Measurements from ENCODE around the gene MAP3K9. TPM values are rescaled to one million over a fixed set of nuclear protein-coding genes. Genes with fewer than 3 reads are reported as not detected.

The MAP3K9 gene
- polyA plus RNA-seq, 1 donor from 2014 or later = 10.4 TPM

- H3K4me2 ChIP-seq (ENCODE audit: low read length) = no peak overlapping the region
- H4K20me1 ChIP-seq (ENCODE audit: insufficient read depth) = no peaks in the 10 kb centered on the region
- no peaks in the 10 kb centered on the region for H3K79me2 ChIP-seq (replicated peaks; ENCODE audit: insufficient read depth, low read length)
- H3K9me2 ChIP-seq (ENCODE audit: insufficient read depth, low read length) = no peaks in the 10 kb centered on the region
- no peak overlapping the region for H2AFZ ChIP-seq (ENCODE audit: low read depth, low read length)
- H3K4me3 ChIP-seq (ENCODE audit: low read length) = no peak overlapping the region
- no peaks in the 10 kb centered on the region for H3F3A ChIP-seq (ENCODE audit: insufficient read depth, low read length, poor library complexity, severe bottlenecking)
- no peaks in the 10 kb centered on the region for H3K9me3 ChIP-seq (ENCODE audit: low read length)
- no peak overlapping the region for H3K9ac ChIP-seq (ENCODE audit: low read length)
- TF ChIP-seq SMC3 (conservative IDR thresholded peaks at IDR 0.05; ENCODE audit: poor library complexity) (no peak), POLR2AphosphoS5 (IDR thresholded peaks at IDR 0.05) (no peak)
- H3K27me3 ChIP-seq (ENCODE audit: insufficient read depth, low read depth, low read length) = no peaks in the 10 kb centered on the region
- H3K36me3 ChIP-seq (ENCODE audit: insufficient read depth, low read length) = peaks cover 5% of the 10 kb centered on the region
- no peak overlapping the region for H3K27ac ChIP-seq (ENCODE audit: low read length)
Measured at GRCh38 chr14:70742316-70742715, 67.0 kb downstream of the MAP3K9 start.

DNA sequence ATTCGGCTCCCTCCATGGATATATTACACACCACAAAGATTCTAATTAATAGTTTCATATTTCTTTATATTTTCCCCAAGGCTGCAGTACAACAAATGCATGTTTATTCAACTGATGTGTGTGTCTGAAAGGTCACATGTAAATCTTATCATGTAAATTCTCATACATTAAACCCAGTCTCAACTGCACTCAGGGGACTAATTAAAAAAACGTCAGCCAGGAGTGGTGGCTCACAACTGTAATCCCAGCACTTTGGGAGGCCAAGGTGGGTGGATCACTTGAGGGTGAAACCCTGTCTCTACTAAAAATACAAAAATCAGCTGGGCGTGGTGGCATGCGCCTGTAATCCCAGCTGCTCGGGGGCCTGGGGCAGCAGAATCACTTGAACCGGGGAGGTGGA, 67.8 kb downstream of the MAP3K9 start:
- Histone ChIP-seq H3K9ac (ENCODE audit: low read length) (no peak overlapping the region), H3K9me2 (ENCODE audit: insufficient read depth, low read length) (no peaks in the 10 kb centered on the region), H3K4me2 (ENCODE audit: low read length) (no peak overlapping the region), H3K9me3 (ENCODE audit: low read length) (no peaks in the 10 kb centered on the region), H3K36me3 (ENCODE audit: insufficient read depth, low read length) (no peaks in the 10 kb centered on the region), H3K4me3 (ENCODE audit: low read length) (no peak overlapping the region), H3K27me3 (ENCODE audit: insufficient read depth, low read depth, low read length) (no peaks in the 10 kb centered on the region), H3K27ac (ENCODE audit: low read length) (no peak overlapping the region), H3F3A (ENCODE audit: insufficient read depth, low read length, poor library complexity, severe bottlenecking) (no peaks in the 10 kb centered on the region), H2AFZ (ENCODE audit: low read depth, low read length) (no peak overlapping the region), H4K20me1 (ENCODE audit: insufficient read depth) (no peaks in the 10 kb centered on the region), H3K79me2 (replicated peaks; ENCODE audit: insufficient read depth, low read length) (no peaks in the 10 kb centered on the region)
- TF ChIP-seq CTCF (IDR thresholded peaks at IDR 0.05; ENCODE audit: poor library complexity, severe bottlenecking) (no peak), EZH2 (IDR thresholded peaks at IDR 0.05; ENCODE audit: borderline replicate concordance, insufficient read depth, low read length, poor library complexity, severe bottlenecking) (no peak), EP300 (conservative IDR thresholded peaks at IDR 0.05; ENCODE audit: poor library complexity, severe bottlenecking) (no peak), MXI1 (conservative IDR thresholded peaks at IDR 0.05; ENCODE audit: poor library complexity, severe bottlenecking) (no peak), TAF1 (IDR thresholded peaks at IDR 0.05; ENCODE audit: low read depth) (no peak), RAD21 (conservative IDR thresholded peaks at IDR 0.05) (no peak), SMC3 (conservative IDR thresholded peaks at IDR 0.05; ENCODE audit: poor library complexity) (no peak), POLR2AphosphoS5 (IDR thresholded peaks at IDR 0.05) (no peak)
- TF ChIP-seq, protein P1, sequence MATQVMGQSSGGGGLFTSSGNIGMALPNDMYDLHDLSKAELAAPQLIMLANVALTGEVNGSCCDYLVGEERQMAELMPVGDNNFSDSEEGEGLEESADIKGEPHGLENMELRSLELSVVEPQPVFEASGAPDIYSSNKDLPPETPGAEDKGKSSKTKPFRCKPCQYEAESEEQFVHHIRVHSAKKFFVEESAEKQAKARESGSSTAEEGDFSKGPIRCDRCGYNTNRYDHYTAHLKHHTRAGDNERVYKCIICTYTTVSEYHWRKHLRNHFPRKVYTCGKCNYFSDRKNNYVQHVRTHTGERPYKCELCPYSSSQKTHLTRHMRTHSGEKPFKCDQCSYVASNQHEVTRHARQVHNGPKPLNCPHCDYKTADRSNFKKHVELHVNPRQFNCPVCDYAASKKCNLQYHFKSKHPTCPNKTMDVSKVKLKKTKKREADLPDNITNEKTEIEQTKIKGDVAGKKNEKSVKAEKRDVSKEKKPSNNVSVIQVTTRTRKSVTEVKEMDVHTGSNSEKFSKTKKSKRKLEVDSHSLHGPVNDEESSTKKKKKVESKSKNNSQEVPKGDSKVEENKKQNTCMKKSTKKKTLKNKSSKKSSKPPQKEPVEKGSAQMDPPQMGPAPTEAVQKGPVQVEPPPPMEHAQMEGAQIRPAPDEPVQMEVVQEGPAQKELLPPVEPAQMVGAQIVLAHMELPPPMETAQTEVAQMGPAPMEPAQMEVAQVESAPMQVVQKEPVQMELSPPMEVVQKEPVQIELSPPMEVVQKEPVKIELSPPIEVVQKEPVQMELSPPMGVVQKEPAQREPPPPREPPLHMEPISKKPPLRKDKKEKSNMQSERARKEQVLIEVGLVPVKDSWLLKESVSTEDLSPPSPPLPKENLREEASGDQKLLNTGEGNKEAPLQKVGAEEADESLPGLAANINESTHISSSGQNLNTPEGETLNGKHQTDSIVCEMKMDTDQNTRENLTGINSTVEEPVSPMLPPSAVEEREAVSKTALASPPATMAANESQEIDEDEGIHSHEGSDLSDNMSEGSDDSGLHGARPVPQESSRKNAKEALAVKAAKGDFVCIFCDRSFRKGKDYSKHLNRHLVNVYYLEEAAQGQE (IDR thresholded peaks at IDR 0.05; ENCODE audit: borderline replicate concordance) = no peak

- no peak overlapping the region for H3K27ac ChIP-seq (ENCODE audit: low read length)
- TF ChIP-seq TAF1 (IDR thresholded peaks at IDR 0.05; ENCODE audit: low read depth) (no peak), EP300 (conservative IDR thresholded peaks at IDR 0.05; ENCODE audit: poor library complexity, severe bottlenecking) (no peak)
- H3K4me3 ChIP-seq (ENCODE audit: low read length) = no peak overlapping the region
- peaks cover 7% of the 10 kb centered on the region for H3K36me3 ChIP-seq (ENCODE audit: insufficient read depth, low read length)
- H3K27me3 ChIP-seq (ENCODE audit: insufficient read depth, low read depth, low read length) = no peaks in the 10 kb centered on the region
- no peaks in the 10 kb centered on the region for H3K79me2 ChIP-seq (replicated peaks; ENCODE audit: insufficient read depth, low read length)
- no peaks in the 10 kb centered on the region for H3F3A ChIP-seq (ENCODE audit: insufficient read depth, low read length, poor library complexity, severe bottlenecking)
- no peak overlapping the region for H2AFZ ChIP-seq (ENCODE audit: low read depth, low read length)
- H4K20me1 ChIP-seq (ENCODE audit: insufficient read depth) = no peaks in the 10 kb centered on the region
- H3K9me3 ChIP-seq (ENCODE audit: low read length) = no peaks in the 10 kb centered on the region
- no peak overlapping the region for H3K9ac ChIP-seq (ENCODE audit: low read length)
- H3K4me2 ChIP-seq (ENCODE audit: low read length) = no peak overlapping the region
- no peaks in the 10 kb centered on the region for H3K9me2 ChIP-seq (ENCODE audit: insufficient read depth, low read length)
Measured at GRCh38 chr14:70735043-70735442, 74.3 kb downstream of the MAP3K9 start.

All from neural cell (in vitro differentiated cells).